VCaP (cell line): ENCODE results near the gene CASP5.

ENCODE experiments used
- H3K27ac ChIP-seq: fragments of 450-650 bp; 2 replicates; pipeline ENCODE4 v1.5.1; 2017
- TF ChIP-seq, protein P1 (sequence below): fragments of 450-650 bp; conservative IDR thresholded peaks from 2 replicates; pipeline ENCODE4 v1.5.1; 2017; ENCODE audit warnings: mild to moderate bottlenecking, moderate library complexity

Gene CASP5

GRCh38 chr11:105022527-105022926, 441 bp downstream of the CASP5 start:
- TF ChIP-seq, protein P1, sequence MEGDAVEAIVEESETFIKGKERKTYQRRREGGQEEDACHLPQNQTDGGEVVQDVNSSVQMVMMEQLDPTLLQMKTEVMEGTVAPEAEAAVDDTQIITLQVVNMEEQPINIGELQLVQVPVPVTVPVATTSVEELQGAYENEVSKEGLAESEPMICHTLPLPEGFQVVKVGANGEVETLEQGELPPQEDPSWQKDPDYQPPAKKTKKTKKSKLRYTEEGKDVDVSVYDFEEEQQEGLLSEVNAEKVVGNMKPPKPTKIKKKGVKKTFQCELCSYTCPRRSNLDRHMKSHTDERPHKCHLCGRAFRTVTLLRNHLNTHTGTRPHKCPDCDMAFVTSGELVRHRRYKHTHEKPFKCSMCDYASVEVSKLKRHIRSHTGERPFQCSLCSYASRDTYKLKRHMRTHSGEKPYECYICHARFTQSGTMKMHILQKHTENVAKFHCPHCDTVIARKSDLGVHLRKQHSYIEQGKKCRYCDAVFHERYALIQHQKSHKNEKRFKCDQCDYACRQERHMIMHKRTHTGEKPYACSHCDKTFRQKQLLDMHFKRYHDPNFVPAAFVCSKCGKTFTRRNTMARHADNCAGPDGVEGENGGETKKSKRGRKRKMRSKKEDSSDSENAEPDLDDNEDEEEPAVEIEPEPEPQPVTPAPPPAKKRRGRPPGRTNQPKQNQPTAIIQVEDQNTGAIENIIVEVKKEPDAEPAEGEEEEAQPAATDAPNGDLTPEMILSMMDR = no peak
- no peak overlapping the region for H3K27ac ChIP-seq

GRCh38 chr11:105007463-105007862, 15.5 kb downstream of the CASP5 start:
- H3K27ac ChIP-seq = no peak overlapping the region
- TF ChIP-seq, protein P1 = no peak

GRCh38 chr11:105005451-105005845, 17.5 kb downstream of the CASP5 start:
- no peak overlapping the region for H3K27ac ChIP-seq
- TF ChIP-seq, protein P1 = no peak

GRCh38 chr11:105004021-105004420, 18.9 kb downstream of the CASP5 start:
- TF ChIP-seq, protein P1 = no peak
- H3K27ac ChIP-seq = no peak overlapping the region

GRCh38 chr11:105003151-105003550, 19.8 kb downstream of the CASP5 start:
- no peak overlapping the region for H3K27ac ChIP-seq
- TF ChIP-seq, protein P1 = no peak

DNA sequence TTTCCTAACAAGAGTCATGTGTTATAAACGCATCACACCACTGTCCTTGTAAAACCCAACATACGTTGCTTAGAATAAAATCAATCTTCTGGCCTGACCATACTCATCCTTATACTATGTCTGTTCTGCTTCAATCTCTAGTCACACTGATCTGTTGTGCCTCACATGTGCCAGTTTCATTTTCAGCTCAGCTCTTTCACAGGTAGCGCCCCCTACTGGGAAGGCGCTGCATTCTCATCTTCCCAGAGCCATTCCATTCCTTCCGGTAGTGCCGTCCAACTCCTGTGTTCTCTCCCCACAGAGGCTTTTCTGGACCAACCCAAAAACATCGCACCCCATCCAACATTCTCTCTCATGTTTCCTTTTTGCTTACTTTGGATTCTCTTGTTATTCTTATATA, 22.2 kb downstream of the CASP5 start:
- TF ChIP-seq, protein P1 = peak; percentile 37
- H3K27ac ChIP-seq = no peak overlapping the region

DNA sequence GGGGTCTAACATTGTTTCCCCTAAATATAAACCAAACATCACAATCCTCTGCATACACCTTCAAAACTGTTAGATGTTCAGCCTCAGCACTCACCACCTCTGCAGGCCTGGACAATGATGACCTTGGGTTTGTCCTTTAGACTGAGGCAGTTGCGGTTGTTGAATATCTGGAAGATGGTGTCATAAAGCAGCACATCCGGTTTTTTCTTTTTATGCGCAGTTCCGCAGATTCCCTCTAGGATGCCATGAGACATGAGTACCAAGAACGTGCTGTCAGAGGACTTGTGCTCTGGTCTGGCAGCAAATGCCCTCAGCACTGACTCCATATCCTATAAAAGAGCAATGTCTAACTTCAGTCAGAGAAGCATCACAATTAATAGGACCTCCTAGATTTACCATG, 22.8 kb downstream of the CASP5 start:
- TF ChIP-seq, protein P1 = no peak
- no peak overlapping the region for H3K27ac ChIP-seq

DNA sequence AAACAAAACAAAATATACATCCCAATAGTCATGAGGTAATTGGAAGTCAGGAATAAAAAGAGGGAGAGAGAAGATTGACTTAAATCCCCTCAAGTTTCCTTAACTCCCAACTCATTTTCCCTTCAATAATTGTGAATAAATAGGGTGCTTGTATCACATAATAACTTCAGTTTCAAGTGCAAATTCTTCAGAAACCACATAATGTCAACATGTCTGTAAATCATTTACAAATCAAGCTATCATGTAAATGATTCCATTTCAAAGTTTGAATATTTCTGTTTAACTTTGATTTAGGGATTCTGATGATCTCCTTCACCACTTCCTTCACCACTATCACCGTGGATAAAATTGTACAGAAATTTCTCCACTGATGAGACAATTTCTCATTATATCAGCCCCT, 23.2 kb downstream of the CASP5 start:
- H3K27ac ChIP-seq = no peak overlapping the region
- TF ChIP-seq, protein P1 = no peak
